CD4-positive, alpha-beta T cell treated with Interleukin-4 for 4 hours (primary cell): Measurements from ENCODE around the gene ARMCX5.

Experiments used
- DNase-seq: peaks from one replicate; pipeline ENCODE4 v3.0.0-alpha.2; 2020

Gene ARMCX5

DNA sequence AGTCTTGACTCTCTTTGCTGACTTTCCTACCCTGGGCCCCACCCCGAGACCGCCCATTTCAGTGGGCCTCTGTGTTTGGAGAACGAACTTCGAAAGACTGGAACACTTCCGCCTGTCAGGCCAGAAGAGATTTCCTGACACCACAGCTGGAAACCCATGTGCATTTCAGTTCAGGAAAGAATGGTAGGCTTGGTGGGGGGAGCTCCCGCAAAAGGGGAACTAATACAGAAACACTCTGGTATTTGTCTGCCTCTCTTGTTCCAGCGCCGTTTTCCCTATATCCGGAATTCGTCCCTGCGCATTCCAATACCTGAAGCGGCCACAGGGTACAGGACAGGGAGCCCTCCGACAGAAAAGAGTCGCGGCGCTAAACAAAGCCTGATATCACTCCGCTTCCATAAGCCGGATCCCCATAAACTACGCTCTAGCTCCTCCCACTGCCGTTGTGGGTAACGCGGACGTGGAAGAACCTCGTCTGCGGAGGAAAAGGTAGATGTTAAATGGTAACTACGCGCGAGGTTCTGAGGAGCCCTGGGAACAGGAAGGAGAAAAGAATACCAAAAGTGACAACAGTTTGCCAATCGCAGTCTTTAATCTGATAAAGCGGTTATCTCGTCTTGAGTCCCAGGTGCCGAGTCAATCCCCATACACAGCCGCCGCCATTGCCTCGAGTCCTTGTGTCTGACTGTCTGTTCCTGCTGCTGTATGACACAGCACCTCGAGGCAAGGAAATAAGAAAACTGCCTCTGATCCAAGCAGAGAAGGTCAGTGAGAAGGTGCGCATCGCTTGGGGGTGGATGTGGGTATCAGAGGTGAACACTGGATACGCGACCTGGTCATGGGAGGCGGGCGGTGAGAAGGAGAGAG, at the start of gene ARMCX5:
Gene ARMCX5 (plus strand): TSS at position 432 of the 867 bp plus-strand sequence. CDS start 2,627 bp downstream, outside the sequence.
- DNase-seq: peak; percentile 76

DNA sequence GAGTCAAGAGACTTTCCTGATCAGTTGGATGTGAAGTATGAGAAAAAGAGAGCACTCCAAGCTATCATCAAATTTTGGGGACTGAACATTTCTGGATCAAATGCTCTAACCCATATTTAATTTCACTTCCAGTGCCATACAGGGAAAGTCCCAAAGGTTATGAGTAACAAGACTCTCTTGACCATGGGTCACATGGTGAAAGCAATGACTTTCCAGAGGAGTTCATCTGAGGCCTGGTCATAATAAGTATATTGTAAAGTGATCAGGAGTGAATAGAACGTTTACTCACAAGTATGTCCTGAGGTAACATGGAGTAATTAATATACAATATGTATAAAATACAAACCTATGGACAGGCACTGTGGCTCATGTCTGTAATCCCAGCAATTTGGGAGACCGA, 40.7 kb upstream of the ARMCX5 start:
- no peak for DNase-seq

DNA sequence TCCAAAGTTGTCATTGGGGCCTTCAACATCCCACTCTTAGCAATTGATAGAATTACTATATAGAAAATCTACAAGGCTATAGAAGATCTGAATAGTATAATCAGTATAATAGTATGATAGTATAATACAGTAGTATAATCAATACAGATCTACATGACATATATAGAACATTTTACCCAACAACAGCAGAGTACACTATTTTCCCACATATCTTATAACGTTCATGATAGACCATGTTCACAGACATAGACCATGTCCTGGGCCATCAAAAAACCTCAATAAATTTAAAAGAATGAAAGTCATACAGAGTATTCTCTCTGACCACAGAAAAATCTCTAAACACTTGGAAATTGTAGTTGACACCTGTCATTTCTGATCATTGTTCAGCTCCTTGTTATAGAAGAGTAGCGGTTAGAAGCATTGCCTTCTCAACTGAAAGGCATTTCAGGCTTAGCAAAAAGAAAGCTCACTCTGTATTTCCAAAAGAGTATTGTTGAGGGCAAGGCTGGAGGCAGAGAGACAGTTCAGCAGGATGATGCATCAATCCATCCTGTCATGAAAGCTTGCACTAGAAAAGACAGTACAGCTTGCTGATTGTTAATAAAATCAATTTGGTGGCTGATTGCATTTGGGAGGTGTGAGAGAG, 38.8 kb upstream of the ARMCX5 start:
- no peak for DNase-seq

DNA sequence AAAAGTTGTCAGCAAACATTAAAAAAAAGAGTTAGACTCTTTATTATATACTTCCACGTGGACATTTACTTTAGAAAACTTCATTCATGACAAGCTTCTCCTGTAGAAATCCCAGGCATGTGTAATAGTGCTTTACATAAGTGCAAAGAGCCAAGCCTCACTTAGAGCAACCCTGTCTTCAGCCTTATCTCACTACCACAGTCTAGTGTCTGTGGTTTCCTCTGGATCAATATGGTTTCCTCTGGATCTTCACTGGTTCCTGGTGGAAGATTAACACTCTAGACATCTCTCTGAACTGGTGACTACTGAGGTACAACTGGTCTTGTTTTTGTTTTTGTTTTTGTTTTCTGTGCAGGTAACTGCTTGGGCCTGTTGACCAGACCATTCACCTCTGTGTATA, 18.4 kb upstream of the ARMCX5 start:
- no peak for DNase-seq

DNA sequence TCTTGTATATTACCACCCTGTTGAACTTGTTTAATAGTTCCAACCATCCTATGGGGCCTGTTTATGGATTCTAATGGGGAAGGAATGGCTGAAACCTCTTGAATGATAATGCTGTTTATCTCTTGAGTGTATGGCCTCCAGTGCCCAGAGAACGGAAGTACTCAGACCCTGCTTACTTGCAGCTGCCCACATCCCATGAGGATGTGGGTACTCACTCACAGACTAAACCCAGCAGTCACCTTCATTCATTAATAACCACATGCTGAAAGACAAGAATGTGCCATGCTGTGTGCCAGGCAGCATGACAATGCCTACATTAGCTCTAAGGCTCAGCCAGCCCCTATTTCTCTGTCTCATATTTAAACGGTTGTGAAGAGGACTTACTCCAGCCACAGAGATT, 5.9 kb upstream of the ARMCX5 start:
- DNase-seq: no peak

DNA sequence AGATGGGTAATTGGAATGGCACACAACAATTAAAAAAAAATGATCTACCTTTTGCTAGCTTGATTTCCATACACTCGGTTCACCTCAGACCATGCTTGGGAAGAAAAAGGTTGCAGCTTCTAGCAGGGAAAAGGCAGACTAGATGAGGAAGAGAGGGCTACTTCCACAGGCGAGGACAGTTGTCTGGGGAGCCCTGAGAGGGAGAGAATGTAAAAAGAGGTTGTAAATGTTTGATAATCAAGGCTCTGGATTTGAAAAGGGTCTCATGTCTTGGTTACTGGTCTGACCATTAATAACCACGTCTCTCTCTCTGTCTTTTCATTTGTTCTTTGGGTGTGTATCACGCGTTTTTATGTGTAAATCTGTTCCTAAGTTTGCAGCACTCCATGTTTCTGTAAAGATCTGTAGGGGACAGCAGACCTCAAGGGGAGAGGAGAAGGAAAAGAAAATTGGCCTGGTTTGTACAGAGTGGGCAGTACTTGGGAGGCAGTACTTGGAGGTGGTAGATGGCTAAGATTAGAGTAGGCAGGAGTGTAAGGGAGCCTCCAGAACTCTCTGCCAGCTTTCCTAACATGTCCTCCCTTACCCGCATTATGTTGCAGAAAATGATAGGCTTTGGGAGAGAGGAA, 750 bp downstream of the ARMCX5 start:
- no peak for DNase-seq

DNA sequence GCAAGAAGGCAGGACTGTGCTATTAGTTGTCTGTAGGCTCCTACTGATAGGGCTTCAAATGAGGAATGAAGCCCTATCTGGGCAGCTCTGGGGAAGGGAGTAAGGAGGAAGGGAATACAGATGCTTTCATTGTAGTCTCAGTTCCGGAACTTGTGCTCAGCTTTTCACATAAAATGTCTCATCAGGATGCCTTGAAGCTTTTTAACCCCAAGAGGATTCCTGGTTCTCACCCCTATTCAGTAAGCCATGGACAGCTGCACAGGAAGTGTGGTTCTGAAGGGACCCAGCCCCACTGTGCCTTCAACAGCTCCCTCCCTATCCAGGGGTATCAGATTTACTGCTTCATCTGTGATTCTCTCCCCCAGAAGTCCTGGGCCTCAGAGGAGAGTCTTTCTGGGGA, 5.0 kb downstream of the ARMCX5 start:
- DNase-seq: no peak

DNA sequence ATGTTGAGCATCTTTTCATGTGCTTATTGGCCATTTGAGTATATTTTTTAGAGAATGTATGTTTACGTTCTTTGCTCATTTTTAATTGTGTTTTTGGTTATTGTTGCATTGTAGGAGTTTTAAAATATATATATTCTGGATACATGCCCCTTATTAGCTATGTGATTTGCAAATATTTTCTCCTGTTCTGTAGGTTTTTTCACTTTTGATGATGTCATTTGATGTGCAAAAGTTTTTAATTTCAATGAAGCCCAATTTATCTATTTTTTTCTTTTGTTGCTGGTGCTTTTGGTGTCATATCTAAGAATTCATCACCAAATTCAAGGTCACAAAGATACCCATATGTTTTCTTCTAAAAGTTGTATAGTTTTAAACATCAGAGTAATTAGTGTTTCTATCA, 6.8 kb downstream of the ARMCX5 start:
- DNase-seq: no peak

DNA sequence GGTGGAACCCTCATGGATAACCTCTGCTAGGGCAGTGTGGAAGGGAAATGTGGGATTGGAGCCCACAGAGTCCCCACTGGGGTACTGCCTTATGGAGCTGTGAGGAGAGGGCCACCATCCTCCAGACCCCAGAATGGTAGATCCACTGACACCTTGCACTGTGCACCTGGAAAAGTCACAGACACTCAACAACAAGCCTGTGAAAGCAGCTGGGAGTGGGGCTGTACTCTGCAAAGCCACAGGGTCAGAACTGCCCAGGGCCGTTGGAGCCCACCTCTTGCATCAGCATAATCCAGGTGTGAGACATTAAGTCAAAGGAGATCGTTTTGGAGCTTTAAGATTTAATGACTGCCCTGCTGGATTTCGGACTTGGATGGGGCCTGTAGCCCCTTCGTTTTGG, 11.6 kb downstream of the ARMCX5 start:
- DNase-seq: no peak

DNA sequence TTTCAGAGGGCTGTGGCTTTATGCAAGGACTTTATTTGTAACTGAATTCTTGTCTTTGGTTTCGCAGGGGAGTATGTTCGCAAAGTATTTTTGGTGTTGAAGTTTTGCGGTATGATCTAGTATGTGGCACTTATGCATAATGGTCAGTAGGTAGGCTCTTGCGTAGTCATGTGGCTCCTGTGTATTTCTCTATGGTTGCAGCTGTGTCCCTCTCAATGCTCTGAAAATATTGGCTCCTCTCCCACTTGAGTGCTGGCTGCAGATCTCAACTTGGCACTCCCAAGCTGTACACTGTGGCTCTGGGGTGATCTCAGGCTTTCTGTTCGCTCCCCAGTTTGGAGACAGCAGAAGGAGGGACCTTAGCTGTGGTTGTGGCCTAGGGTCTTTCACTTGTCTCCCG, 24.8 kb downstream of the ARMCX5 start:
- no peak for DNase-seq

DNA sequence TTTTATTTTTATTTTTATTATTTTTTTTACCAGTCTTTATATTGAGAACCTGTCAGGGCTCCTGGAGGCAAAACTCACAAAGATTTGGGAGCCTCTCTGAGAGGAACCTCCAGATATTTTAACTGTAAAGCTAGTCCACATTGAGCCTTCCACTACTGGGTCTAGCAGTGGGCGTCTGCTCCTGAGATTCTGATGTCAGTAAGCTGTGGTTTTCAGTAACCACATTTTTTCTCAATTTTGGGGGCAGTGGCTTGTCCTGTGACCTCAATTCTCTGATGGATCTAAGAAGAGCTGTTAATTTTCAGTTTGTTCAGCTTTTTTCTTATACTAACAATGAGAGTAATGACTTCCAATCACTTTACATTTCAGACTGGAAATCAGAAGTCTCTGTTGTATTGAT, 28.3 kb downstream of the ARMCX5 start:
- DNase-seq: no peak

DNA sequence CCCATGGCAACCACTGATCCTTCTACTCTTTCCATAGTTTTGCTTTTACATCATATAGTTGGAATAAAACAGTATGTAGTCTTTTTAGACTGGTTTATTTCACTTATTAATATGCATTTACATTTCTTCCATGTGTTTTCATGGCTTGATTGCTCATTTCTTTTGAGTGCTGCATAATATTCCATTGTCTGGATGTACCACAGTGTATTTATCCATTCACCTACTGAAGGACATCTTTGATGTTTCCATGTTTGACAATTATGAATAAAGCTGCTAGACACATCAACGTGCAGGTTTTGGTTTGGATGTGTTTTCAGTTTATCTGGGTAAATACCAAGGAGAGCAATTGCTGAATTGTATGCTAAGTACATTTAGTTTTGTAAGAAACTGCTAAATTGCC, 38.2 kb downstream of the ARMCX5 start:
- no peak for DNase-seq

DNA sequence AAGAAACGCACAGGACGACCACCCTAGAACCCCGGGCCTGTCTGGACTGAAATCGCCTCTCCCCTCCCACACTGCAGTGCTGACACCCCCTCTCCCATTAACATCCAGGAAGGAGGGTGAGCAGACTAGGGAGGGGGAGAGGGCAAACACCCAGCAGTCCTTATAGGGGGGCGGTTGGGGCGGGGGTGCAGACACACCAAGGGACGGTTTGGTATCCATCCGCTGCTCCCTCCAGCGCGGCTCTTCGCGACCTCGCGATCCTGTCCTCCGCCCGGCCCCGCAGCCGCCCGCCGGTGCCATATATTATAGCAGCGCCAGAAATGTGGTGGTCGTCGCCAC, 51.6 kb downstream of the ARMCX5 start:
- DNase-seq: no peak

DNA sequence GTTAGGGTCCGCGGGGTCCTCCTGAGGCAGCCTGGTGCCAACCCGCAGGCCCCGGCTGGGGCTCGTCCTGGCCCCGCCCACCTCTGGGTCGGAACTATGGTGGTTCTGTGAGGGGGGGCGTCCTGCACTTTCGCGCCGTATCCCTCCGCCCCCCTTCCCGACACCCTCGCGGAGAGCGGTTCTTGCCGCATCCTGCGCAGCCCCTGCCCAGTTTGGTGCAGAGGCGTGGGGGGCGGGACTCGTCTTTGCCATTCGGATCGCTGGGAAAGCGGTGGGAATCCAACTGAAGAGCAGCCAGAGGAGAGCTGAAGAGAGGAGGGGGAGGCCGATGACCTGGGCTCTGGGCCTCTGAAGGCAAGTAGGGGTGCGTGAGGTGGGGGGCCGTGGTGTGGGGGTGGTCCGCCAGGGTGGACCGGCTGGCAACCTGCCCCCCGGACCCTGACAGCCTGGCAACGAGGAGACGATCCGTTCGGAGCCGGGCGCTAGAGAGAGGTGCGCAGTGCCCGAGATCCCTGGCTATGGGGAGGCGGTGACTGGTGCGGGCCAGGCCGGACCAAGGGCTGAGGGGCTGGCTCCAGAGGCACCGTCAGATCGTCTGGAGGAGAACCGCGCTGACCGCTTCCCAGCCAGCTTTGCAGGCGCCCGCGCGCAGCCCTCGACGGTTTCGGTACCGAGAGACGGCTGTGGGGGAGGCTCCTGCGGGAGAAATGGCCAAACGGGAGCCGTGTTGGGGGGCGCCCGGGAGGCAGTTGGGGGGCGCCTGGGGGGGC, 52.1 kb downstream of the ARMCX5 start, which contains the start of gene GPRASP1:
Gene GPRASP1 (plus strand): TSS at position 242 of the 770 bp plus-strand sequence. CDS start 2,431 bp downstream, outside the sequence.
- DNase-seq: peak; percentile 50

DNA sequence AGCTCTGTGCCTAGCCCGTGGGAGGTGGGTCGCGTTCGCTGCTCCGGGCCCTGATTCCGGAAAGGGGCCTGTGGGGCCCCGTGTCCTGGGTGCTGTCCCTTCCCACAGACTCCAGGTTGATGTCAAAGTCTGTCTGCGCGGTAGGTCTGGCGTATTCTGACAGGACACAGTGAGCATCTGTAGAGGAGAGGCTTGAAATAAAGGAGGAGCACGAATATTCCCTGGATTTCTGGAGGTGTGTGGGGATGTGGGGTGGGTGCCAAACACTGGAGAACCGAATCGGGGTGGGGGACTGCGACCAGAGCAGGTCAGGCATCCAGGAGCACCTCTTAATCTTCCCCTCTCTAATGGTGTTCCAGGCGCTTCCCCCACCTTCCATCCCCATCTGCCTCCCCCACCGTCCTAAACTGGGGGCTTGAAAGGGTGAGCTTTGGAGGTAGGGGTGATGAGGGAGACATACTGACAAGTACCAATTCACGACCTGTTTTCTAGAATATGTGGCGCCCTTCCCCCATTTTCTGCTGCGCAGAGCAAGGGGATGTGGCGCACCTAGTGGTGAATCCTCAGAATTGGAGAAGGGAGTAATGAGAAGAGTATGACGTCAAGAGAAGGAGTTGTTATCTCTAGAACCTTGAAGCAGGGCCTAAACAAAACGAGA, 52.8 kb downstream of the ARMCX5 start:
- DNase-seq: peak; percentile 60
